Inferior parietal cortex (tissue), 1 donor: ENCODE results near the gene SSNA1.
"Not testable (repeated sequence)": the region's sequence is repeated elsewhere in the genome, so short reads cannot be mapped to it uniquely, and the experiment has no call there.

Experiments used
- DNase-seq: peaks from one replicate; pipeline ENCODE4 v3.0.0-alpha.2; 2016; ENCODE audit errors: extremely low spot score

SSNA1 gene

DNA sequence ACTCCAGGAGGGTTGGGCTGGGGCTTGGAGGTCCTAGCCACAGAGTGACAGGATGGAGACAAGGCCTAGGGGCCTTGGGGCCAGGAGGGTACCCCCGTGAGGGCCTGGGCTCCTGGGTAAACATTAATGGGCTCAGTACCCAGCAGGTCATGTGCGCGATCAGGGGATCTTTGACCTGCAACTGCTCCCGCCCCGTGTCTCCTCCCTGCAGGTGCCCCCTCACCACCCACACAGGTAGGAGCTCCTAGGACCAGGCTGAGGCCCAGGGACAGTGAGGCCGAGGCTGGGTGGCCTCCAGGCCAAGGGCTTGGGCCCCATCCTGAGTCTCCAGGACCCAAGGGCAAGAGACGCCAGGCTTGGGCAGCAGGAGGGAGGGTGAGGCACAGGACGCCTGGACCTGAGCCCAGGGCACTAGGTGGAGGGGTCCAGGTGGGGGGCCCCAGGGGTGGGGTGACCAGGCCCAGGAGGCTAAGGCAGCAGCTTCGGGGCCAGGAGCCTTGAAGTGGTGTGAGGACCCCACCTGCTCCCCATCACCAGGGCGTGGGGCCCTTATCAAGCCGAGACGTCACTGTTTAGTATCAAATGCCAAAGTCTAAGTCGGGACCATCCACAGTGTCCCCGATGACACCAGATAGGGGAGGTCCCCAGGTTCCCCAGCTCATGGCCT is 42.4 kb downstream of the SSNA1 start, which contains the start of gene SLC34A3:
SLC34A3 (plus strand) TSS at position 197 of the 667 bp plus-strand sequence. CDS start 802 bp downstream, outside the sequence.
- no peak for DNase-seq

DNA sequence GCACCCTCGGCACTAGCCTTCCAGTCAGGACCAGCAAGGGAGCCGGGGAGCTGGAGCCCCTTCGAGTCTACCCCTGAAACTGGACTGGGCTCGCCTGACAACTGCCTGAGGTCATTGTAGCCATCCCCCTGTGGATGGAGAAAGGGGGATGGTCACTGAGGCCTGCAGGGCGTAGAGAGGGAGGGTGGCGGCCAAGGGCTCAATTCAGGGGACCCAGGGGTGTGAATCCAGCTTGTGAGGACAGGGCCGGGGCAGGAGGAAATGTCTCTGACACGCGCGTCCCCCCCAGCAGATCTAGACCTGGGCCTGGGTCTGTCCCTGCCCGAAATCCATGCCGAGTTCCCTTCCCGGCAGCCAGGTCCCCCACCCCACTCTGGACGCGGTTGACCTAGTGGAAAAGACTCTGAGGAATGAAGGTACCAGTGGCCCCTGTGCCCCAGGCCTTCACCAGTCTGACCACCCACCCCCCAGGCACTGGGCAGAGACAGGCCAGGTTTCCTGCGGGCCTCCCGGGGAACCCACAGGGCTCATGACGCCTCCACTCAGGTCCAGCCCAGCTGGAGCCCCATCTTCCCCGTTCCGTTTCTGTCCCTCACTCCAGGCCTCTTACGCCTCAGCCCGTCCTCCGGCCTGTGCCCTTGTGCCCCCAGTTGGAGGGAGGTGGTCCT is 43.0 kb downstream of the SSNA1 start:
- no peak for DNase-seq

DNA sequence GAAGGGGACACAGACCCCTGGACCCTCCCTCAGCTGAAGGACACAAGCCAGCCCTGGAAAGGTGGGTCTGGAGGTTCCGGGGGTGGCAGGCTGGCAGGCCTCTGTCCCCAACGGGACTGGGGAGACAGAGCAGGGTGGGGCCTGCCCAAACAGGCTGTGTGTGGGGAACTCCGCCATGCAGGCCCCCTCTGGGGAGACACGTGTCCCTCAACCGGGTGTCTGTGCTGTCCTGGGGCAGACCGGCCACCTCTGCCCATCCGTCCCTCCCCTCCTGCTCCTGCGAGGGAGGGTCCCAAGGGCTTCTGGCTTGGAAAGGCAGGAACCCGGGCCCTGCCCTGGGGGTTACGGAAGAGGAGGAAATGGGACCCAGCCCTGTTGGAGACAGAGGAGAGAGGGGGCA is 43.6 kb downstream of the SSNA1 start:
- no peak for DNase-seq

DNA sequence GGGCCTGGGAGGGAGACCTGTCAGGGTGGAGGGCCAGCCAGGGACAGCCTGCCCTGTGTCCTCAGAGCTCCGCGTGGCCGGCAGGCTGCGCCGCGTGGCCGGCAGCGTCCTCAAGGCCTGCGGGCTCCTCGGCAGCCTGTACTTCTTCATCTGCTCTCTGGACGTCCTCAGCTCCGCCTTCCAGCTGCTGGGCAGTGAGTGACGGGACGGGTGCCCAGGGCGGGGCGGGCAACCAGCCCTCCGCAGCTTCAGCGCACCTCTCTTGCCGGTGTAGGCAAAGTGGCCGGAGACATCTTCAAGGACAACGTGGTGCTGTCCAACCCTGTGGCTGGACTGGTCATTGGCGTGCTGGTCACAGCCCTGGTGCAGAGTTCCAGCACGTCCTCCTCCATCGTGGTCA is 44.0 kb downstream of the SSNA1 start:
- no peak for DNase-seq

DNA sequence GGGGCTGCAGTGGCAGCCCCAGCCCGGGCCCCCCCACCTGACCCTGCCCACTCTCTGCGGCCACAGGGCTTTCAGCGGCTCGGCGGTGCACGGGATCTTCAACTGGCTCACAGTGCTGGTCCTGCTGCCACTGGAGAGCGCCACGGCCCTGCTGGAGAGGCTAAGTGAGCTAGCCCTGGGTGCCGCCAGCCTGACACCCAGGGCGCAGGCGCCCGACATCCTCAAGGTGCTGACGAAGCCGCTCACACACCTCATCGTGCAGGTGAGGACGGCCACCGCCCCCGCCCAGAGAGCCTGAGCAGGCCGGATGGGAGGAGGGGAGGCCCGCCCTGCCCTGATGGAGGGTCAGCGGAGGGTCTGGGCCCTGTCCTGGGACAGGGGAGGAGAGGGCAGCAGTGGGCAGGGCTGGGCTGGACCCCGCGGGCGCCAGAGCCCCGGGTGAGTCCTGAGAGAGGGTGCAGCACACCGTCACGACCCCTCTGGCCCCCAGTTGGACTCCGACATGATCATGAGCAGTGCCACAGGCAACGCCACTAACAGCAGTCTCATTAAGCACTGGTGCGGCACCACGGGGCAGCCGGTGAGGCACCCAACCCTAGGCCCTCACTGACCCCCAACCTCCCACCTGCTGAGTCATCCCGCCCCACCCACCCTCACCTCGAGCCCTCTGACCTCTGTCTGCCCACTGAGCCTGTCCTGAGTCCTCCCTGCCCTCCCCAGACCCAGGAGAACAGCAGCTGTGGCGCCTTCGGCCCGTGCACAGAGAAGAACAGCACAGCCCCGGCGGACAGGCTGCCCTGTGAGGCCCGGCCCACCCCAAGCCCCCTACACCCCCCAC is 44.9 kb downstream of the SSNA1 start:
- DNase-seq = no peak

DNA sequence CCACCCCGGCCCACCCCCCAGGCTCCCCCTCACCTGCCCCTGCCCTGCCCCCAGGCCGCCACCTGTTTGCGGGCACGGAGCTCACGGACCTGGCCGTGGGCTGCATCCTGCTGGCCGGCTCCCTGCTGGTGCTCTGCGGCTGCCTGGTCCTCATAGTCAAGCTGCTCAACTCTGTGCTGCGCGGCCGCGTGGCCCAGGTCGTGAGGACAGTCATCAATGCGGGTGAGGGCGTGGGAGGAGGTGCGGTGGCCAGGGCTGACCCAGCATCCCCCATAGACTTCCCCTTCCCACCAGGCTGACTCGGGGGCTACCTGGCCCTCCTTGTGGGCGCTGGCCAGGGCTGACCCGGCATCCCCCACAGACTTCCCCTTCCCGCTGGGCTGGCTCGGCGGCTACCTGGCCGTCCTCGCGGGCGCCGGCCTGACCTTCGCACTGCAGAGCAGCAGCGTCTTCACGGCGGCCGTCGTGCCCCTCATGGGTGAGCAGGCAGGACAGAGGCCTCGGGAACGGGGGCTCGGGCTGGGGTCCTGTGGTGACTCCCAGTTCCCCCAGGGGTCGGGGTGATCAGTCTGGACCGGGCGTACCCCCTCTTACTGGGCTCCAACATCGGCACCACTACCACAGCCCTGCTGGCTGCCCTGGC is 45.7 kb downstream of the SSNA1 start:
- no peak for DNase-seq

DNA sequence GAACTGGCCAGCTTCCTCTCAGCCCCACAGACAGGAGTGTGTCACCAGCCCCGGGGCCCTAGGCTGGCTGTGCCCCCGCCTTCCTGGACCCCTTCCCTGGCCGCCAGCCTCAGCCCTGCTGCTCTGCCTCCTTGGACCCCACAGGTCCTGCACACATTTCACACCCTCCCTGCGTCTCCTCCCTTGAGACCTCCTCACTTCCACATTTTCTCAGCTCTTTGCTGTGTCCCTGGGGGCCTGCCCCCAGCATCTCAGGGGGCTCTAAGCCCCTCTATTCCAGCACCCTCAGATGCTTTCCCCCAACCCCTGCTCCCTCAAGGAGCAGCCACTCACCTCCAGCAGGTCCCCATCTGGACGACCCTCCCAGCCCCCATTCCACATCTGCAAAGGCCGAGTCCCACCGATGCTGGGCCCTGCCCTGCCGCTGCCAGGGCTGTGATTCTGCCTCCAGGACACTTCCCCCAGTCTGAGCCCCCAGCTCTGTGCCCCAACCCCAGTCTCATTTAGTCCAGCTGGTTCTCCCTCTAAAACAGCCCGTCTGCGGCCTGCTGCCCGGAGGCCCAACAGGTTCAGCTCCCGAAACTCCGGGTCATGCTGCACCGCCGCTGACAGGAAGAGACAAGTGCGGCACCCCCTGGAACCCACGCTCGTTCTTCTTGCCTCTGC is 46.4 kb downstream of the SSNA1 start:
- no peak for DNase-seq

DNA sequence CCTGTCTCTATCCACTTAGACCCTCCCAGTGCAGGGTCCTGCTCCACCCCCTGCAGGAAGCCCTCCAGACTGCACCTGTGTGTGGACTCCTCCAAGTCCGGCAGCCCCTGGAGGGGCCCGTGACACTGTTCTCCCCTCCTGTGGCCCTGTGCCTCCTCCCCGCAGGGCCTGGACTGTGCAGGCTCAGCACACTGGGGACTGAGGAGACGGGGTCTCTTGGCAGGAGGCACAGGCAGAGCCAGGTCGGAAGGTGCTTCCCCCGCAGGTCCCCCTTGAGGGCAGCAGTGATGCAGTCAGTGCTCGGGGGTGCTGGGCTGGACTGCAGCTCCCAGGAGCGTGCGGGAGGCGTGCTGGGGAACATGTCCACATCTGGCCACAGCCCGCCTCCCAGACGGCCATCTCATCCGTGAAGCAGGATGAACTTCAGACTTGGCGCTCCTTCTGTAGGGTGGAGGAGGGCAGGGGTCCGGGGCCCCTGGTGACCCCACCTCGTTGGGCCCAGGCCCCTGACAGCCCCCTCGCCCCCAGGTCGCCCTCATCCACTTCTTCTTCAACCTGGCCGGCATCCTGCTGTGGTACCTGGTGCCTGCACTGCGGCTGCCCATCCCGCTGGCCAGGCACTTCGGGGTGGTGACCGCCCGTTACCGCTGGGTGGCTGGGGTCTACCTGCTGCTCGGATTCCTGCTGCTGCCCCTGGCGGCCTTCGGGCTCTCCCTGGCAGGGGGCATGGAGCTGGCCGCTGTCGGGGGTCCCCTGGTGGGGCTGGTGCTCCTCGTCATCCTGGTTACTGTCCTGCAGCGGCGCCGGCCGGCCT is 47.2 kb downstream of the SSNA1 start:
- no peak for DNase-seq

DNA sequence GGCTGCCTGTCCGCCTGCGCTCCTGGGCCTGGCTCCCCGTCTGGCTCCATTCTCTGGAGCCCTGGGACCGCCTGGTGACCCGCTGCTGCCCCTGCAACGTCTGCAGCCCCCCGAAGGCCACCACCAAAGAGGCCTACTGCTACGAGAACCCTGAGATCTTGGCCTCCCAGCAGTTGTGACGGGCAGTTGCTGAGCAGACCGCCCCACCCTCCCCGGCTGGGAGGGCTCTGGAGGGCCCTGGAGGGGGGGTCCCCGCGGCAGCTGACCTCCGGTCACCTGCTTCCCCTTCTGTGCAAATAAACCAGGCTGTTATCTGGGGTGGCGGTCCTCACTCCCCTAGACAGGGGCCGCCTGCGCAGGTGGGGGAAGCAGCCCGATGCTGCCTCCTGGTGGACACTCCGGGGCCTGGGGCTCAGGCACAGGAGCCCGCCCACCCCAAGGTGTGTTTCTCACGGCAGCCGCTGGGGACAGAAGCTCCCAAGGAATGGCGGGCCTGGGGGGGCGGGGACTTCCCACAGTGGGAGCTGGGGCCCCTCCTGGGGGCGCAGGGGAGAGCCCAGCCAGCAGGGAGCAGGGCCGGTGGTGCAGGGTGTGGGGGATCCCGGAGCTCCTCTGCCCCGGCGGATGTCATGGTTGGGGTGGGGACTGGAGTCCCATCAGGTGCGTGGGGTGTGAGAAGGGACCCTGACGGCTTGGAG is 47.9 kb downstream of the SSNA1 start:
- peak; percentile 73 for DNase-seq

DNA sequence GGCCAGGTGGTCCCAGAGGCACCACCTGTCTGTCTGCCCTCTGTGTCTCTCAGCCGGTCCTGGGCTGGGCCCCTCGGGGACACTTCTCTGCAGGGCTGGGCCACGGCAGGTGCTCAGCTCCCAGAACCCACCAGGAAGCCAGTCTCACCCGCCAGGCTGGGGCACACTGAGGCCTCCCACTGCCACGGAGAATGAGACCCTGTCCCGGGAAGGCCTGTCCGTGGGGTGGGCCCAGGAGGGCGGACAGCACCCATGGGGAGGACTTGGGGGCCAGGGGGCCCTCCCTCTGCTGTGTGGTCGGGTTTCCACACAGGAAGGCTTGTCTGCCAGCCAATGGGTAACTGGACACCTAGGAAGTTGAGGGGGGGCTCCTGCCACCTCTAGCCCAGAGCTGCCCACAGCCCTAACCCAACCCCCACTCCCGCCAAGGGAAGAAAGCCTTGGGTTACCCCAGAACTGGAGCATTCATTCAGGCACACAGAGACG is 48.5 kb downstream of the SSNA1 start:
- no peak for DNase-seq

DNA sequence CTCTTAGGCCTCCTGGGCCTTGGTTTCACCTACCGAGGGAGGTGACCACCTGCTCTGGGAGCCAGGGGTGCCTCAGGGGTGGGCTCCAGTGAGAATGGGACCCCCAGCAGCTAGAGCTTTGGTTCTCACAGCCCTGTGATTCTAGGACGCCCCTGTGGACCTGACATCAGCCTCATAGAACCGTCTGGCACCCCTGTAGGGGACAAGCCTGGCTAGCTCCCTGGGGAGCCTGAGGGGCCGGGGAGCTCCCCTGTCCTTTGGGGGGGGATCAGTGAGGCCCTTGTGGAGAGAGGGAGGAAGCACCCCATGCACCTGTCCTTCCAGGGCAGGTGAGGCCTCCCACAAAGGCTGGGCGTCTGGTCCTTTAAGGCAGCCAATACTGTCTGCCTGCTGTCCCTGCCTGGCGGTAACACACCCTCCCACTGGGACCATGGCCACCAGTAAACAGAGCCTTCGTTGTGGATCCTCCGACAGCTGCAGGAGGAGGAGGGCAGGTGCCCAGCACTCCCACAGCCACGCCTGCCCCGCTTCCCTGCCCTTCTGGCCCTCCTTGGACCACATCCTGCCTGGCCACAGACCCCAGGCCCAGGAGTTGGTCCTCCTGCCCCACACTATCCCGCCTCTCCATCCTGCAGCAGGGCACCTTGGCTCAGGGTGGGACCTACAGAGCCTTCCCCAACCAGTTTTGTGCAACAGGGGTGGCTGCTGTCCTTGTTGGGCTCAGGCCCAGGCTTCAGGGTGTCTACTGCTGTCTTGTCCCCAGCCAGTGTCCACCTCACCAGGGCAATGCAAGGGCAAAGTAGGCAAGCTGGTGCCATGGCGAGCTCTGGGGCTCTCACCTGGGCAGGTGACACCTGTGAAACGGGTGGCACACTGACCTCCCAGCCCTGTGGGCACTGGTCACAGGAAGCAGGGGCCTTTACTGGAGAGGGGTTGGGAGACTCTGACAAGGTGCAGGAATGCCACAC is 49.6 kb downstream of the SSNA1 start:
- DNase-seq = peak; percentile 58

DNA sequence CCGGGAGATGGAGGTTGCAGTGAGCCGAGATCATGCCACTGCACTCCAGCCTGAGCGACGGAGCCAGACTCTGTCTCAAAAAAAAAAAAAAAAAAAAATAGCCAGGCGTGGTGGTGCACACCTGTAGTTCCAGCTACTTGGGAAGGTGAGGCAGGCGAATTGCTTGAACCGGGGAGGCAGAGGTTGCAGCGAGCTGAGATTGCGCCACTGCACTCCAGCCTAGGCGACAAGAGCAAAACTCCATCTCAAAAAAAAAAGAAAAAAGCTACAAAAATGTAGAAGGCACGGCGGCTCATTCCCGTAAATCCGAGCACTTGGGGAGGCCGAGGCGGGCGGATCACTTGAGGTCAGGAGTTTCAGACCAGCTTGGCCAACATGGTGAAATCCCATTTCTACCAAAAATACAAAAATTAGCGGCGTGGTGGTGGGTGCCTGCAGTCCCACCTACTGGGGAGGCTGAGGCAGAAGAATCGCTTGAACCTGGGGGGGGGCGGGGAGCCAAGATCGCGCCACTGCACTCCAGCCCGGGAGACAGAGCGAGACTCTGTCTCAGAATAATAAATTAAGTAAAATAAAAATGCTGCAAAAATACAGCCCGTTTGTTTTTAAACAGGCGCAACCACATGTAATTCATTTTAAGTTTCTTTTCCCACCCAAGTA is 51.2 kb downstream of the SSNA1 start:
- DNase-seq = not testable (repeated sequence)
